ENCODE data around the gene BTNL8.

Gene BTNL8

GRCh38 chr5:180852495-180852894, 46.5 kb upstream of the BTNL8 start:
- Histone ChIP-seq H3K36me3 (ENCODE audit: insufficient read depth, low read length) (peaks cover 98% of the 10 kb centered on the region), H3K4me1 (ENCODE audit: insufficient read depth, low read length) (no peaks in the 10 kb centered on the region), H3K27me3 (ENCODE audit: insufficient read depth, low read length, poor library complexity) (no peaks in the 10 kb centered on the region), H2AFZ (ENCODE audit: low read depth, low read length) (no peak overlapping the region), H3K79me2 (ENCODE audit: insufficient read depth, low read length) (peaks cover 42% of the 10 kb centered on the region; the same call in 1 of the 2 replicates), H3K27ac (ENCODE audit: low read length) (no peak overlapping the region), H4K20me1 (ENCODE audit: insufficient read depth, low read length) (peaks cover 3% of the 10 kb centered on the region; the same call in 1 of the 2 replicates), H3K4me3 (ENCODE audit: low read depth in 1 of 2, low read length in 2 of 2) (no peak overlapping the region), H3K9ac (ENCODE audit: low read depth, low read length) (no peak overlapping the region), H3K4me2 (ENCODE audit: insufficient read depth, low read length) (no peak overlapping the region), H3K9me3 (ENCODE audit: insufficient read depth, low read length, severe bottlenecking) (peaks cover 24% of the 10 kb centered on the region)
- ATAC-seq (ENCODE audit: insufficient read depth, low read depth) (no peak), DNase-seq (no peak)
- TF ChIP-seq CTCF (IDR thresholded peaks at IDR 0.05; ENCODE audit: borderline replicate concordance, extremely low read depth, low read length, poor library complexity, severe bottlenecking) (no peak), EZH2 (IDR thresholded peaks at IDR 0.05; ENCODE audit: borderline replicate concordance, low read depth, low read length, severe bottlenecking) (no peak)

- peaks cover 91% of the 10 kb centered on the region for H3K36me3 ChIP-seq (ENCODE audit: insufficient read depth, low read length)
- peaks cover 45% of the 10 kb centered on the region for H3K79me2 ChIP-seq (ENCODE audit: insufficient read depth, low read length)
- no peak overlapping the region for H2AFZ ChIP-seq (ENCODE audit: low read depth, low read length)
- H4K20me1 ChIP-seq (ENCODE audit: insufficient read depth, low read length), result peaks cover 3% of the 10 kb centered on the region; the same call in 1 of the 2 replicates
- H3K9ac ChIP-seq (ENCODE audit: low read depth, low read length), result no peak overlapping the region
- ATAC-seq (ENCODE audit: insufficient read depth, low read depth) (no peak), DNase-seq (no peak)
- no peaks in the 10 kb centered on the region for H3K27me3 ChIP-seq (ENCODE audit: insufficient read depth, low read length, poor library complexity)
- TF ChIP-seq EZH2 (IDR thresholded peaks at IDR 0.05; ENCODE audit: borderline replicate concordance, low read depth, low read length, severe bottlenecking) (no peak), CTCF (IDR thresholded peaks at IDR 0.05; ENCODE audit: borderline replicate concordance, extremely low read depth, low read length, poor library complexity, severe bottlenecking) (no peak)
- H3K9me3 ChIP-seq (ENCODE audit: insufficient read depth, low read length, severe bottlenecking), result peaks cover 24% of the 10 kb centered on the region
- no peak overlapping the region for H3K27ac ChIP-seq (ENCODE audit: low read length)
- no peak overlapping the region for H3K4me3 ChIP-seq (ENCODE audit: low read depth in 1 of 2, low read length in 2 of 2)
- no peak overlapping the region for H3K4me2 ChIP-seq (ENCODE audit: insufficient read depth, low read length)
- no peaks in the 10 kb centered on the region for H3K4me1 ChIP-seq (ENCODE audit: insufficient read depth, low read length)
Measured at GRCh38 chr5:180853121-180853847, 45.7 kb upstream of the BTNL8 start.

DNA sequence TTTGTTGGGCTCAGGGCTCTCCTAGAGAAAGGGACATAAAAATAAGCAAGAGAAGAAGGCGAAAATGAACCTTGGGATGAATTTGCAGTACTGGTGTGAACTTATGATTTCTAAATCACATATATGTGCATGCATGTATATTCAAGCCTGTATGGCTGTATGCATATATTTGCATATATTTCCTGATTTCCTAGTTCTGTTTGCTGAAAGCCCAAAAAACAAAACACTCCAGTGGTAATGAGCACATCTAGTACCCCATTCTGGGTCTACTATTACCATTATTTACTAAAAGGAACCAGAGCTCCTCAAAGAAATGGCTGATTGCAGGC, 45.1 kb upstream of the BTNL8 start:
- no peaks in the 10 kb centered on the region for H3K27me3 ChIP-seq (ENCODE audit: insufficient read depth, low read length, poor library complexity)
- ATAC-seq (ENCODE audit: insufficient read depth, low read depth) (no peak), DNase-seq (no peak)
- no peak overlapping the region for H3K4me3 ChIP-seq (ENCODE audit: low read depth in 1 of 2, low read length in 2 of 2)
- H3K27ac ChIP-seq (ENCODE audit: low read length), result no peak overlapping the region
- H2AFZ ChIP-seq (ENCODE audit: low read depth, low read length), result no peak overlapping the region
- no peak overlapping the region for H3K4me2 ChIP-seq (ENCODE audit: insufficient read depth, low read length)
- H3K4me1 ChIP-seq (ENCODE audit: insufficient read depth, low read length), result 0 out of 2 replicates have a peak, but pooled peaks cover 3% of the 10 kb centered on the region
- H3K36me3 ChIP-seq (ENCODE audit: insufficient read depth, low read length), result peaks cover 91% of the 10 kb centered on the region
- no peak overlapping the region for H3K9ac ChIP-seq (ENCODE audit: low read depth, low read length)
- H4K20me1 ChIP-seq (ENCODE audit: insufficient read depth, low read length), result peaks cover 3% of the 10 kb centered on the region; the same call in 1 of the 2 replicates
- no peak for TF ChIP-seq EZH2 (IDR thresholded peaks at IDR 0.05; ENCODE audit: borderline replicate concordance, low read depth, low read length, severe bottlenecking)
- no peak for TF ChIP-seq CTCF (IDR thresholded peaks at IDR 0.05; ENCODE audit: borderline replicate concordance, extremely low read depth, low read length, poor library complexity, severe bottlenecking)
- peaks cover 21% of the 10 kb centered on the region for H3K9me3 ChIP-seq (ENCODE audit: insufficient read depth, low read length, severe bottlenecking)
- H3K79me2 ChIP-seq (ENCODE audit: insufficient read depth, low read length), result peaks cover 50% of the 10 kb centered on the region

Data from DND-41 (cell line).